Measurements from ENCODE around the gene PWWP2B.

Gene PWWP2B

GRCh38 chr10:132396494-132397035, 435 bp upstream of the PWWP2B start:
- H3K4me3 ChIP-seq (ENCODE audit: control insufficient read depth, low read depth, low read length): peak overlapping the region; percentile 9
- no peak for TF ChIP-seq CTCF (conservative IDR thresholded peaks at IDR 0.05; ENCODE audit: control insufficient read depth, insufficient read depth, low read depth, low read length)
- peak; percentile 14 for DNase-seq (ENCODE audit: low read depth)

GRCh38 chr10:132397671-132398565, 918 bp downstream of the PWWP2B start:
- peak overlapping the region; percentile 56 for H3K4me3 ChIP-seq (ENCODE audit: control insufficient read depth, low read depth, low read length)
- peak; percentile 66 for DNase-seq (ENCODE audit: low read depth)
- no peak for TF ChIP-seq CTCF (conservative IDR thresholded peaks at IDR 0.05; ENCODE audit: control insufficient read depth, insufficient read depth, low read depth, low read length)

GRCh38 chr10:132398566-132398991, 1.6 kb downstream of the PWWP2B start:
- H3K4me3 ChIP-seq (ENCODE audit: control insufficient read depth, low read depth, low read length): no peak overlapping the region
- TF ChIP-seq CTCF (conservative IDR thresholded peaks at IDR 0.05; ENCODE audit: control insufficient read depth, insufficient read depth, low read depth, low read length): no peak
- DNase-seq (ENCODE audit: low read depth): no peak

GRCh38 chr10:132399117-132400035, 2.4 kb downstream of the PWWP2B start:
- DNase-seq (ENCODE audit: low read depth): no peak
- H3K4me3 ChIP-seq (ENCODE audit: control insufficient read depth, low read depth, low read length): no peak overlapping the region
- no peak for TF ChIP-seq CTCF (conservative IDR thresholded peaks at IDR 0.05; ENCODE audit: control insufficient read depth, insufficient read depth, low read depth, low read length)

GRCh38 chr10:132400041-132400546, 3.1 kb downstream of the PWWP2B start:
- no peak overlapping the region for H3K4me3 ChIP-seq (ENCODE audit: control insufficient read depth, low read depth, low read length)
- TF ChIP-seq CTCF (conservative IDR thresholded peaks at IDR 0.05; ENCODE audit: control insufficient read depth, insufficient read depth, low read depth, low read length): no peak
- no peak for DNase-seq (ENCODE audit: low read depth)

- no peak for DNase-seq (ENCODE audit: low read depth)
- no peak for TF ChIP-seq CTCF (conservative IDR thresholded peaks at IDR 0.05; ENCODE audit: control insufficient read depth, insufficient read depth, low read depth, low read length)
- no peak overlapping the region for H3K4me3 ChIP-seq (ENCODE audit: control insufficient read depth, low read depth, low read length)
These were observed 3.6 kb downstream of the PWWP2B start for GRCh38 chr10:132400547-132401151.

Measured in fibroblast of mammary gland (primary cell).